ENCODE data around the gene OR6K6.

The OR6K6 gene, protein sequence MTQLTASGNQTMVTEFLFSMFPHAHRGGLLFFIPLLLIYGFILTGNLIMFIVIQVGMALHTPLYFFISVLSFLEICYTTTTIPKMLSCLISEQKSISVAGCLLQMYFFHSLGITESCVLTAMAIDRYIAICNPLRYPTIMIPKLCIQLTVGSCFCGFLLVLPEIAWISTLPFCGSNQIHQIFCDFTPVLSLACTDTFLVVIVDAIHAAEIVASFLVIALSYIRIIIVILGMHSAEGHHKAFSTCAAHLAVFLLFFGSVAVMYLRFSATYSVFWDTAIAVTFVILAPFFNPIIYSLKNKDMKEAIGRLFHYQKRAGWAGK

GRCh38 chr1:158754420-158754819, at the start of gene OR6K6:
Gene OR6K6 (plus strand): TSS chr1:158754720. CDS start chr1:158754888, 168 bp downstream.
- DNase-seq = no peak

DNA sequence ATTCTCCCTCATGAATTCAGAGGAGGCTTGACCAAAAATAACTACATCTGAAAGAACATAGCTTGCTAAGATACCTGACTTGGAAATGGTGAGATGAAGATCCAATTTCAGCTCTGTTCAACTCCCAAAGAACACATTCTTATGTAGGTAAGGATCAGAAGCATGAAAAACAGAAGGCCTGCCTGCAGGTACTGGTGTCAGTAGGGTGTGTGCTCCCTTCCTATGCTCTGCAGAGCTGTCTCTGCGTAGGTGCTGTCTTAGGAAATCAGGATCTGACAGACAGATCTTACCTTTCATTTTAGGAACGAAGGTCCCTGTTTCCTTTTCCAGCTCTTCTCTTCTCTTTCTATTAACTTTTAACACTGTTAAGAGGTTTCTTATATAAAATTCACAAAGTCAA, 48.4 kb upstream of the OR6K6 start:
- DNase-seq = no peak

DNA sequence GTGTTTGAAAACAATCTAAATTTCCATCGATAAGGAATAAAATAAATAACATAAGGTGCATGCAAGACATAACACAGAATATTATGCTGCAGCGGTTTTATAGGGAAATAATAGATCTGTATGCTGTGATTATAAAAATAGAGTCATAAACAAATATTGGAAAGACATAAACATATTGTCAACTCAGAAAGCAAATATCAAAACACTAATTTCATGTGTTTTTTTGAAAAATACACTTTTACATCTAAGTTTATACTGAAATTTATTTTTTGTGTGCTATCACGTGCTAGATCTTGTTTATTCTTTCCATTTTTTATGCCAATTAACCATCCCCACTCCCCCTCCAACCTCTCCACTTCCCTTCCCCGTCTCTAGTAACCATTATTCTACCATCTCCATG, 43.4 kb upstream of the OR6K6 start:
- no peak for DNase-seq

- DNase-seq = no peak
Observed at GRCh38 chr1:158714754-158715153, 39.8 kb upstream of the OR6K6 start.

DNA sequence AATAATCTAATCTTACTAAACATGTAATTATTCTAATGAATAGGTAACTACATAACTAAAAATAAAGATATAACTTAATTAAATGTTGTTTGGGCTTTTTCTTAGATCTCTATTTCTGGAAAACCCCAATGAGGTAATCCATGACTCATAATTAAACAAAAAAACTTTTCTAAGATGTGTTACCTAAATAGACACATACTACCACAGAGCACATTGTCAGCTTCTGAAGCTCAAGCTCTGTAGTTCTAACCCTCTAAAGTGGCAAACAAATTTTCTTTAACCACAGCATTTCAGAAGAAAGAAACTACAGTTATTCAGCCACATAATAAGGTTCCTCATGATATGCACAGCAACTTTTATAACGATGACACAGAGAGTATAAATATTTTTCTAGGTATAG, 38.2 kb upstream of the OR6K6 start:
- no peak for DNase-seq

DNA sequence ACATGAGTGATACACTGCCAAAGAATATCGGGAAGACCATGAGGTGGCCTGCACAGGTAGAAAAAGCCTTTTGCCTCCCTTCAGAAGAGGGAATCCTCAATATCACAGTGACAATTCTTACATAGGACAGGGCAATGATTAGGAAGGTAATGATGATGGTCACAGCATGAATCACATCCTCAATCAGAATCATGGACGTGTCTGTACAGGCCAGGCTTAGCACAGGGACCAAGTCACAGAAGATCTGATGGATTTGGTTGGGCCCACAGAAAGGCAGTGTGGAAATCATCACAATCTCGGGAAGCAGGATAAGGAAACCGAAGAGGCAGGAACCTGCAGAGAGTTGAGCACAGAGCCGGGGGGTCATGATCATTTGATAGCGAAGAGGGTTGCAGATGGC, 37.2 kb upstream of the OR6K6 start:
- DNase-seq = no peak

- DNase-seq = no peak
Observed at GRCh38 chr1:158719664-158720063, 34.9 kb upstream of the OR6K6 start.

GRCh38 chr1:158720620-158721019, 33.9 kb upstream of the OR6K6 start, which contains the start of gene OR6K3:
Gene OR6K3 (minus strand): TSS chr1:158720720. CDS start chr1:158718115, 2,605 bp downstream.
- no peak for DNase-seq

- DNase-seq = no peak
Observed at GRCh38 chr1:158724442-158724841, 30.1 kb upstream of the OR6K6 start.

DNA sequence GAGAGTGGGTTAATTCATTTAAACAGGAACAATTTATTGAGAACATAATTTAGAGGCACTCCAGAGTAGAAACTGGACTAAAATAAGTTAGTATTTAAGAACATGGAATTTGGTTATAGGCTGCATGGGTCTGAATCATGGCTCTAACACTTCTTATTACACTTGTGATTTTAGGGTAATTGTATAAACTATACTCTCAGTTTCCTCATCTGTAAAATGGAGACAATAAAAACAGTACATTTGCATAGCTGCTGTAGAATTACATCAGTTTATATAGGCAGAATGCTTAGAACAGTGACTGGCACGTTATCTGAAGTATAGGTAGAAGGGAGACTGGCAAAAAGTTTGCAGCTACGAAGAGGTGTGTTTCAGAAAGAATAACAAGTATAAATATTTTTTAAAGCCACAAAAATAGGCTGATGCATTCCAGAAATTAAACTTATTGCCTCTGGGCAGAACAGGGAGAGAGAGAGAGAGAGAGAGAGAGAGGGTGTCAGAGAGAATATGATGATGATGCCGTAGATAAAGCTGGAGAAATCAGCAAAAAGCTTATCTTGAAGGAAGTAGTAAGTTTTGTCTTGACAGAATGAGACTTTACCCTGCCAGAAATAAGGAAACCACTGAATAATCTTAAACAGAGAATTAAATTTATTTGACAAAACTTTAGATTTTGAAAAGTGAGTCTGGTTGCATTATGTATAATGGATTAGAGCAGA, 25.9 kb upstream of the OR6K6 start:
- DNase-seq = no peak

DNA sequence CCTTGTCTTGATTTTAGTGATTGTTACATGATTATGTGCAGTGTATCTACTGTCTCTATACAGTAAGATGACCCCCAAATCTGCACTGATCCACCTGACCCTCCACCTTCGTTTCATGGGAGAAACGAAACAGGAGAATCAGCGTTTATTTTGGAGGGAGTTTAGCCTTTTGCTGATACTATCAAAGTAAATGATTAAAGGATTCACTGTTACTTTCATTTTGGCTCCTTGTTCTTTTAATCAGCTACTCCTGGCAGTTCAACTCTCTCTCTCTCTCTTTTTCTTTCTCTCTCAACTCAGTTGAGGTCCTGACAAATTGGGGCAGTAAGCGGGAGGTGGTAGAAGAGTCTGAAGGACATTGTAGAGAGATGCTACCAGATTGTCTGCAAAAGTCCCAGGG, 24.1 kb upstream of the OR6K6 start:
- no peak for DNase-seq

GRCh38 chr1:158731707-158732106, 22.8 kb upstream of the OR6K6 start:
- DNase-seq = no peak

- no peak for DNase-seq
Observed at GRCh38 chr1:158732524-158732923, 22.0 kb upstream of the OR6K6 start.

GRCh38 chr1:158735848-158736247, 18.7 kb upstream of the OR6K6 start:
- DNase-seq = no peak

DNA sequence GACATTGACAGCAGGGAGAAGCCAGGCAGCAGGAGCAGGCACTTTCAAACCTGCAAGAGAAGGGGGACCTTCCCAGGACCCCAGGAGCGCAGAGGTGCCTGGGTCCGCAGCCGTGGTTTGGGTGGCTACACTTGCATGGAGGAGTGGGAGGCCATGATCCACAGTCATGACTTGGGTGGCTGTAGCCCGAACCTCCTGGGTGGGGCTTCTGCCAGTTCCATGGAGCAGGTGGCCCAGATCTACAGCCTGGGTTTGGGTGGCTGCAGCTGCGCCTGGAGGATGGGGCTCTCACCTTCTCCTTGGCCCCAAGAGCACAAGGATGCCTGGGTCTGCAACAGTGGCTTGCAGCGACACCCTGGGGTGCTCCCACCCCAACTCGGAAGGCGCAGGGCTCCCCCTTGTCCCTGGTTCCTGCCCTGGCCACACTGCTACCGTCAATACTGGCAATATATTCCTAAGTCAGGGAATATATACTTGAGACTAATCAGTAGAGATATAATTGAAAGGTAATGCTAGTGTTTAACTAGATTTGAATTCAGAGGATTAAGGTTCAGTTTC, 2.3 kb upstream of the OR6K6 start:
- DNase-seq = no peak

GRCh38 chr1:158771950-158772866, 17.7 kb downstream of the OR6K6 start, which contains the start of gene OR6N1:
Gene OR6N1 (minus strand): TSS chr1:158772195. CDS start chr1:158766682, 5,513 bp downstream.
- no peak for DNase-seq

DNA sequence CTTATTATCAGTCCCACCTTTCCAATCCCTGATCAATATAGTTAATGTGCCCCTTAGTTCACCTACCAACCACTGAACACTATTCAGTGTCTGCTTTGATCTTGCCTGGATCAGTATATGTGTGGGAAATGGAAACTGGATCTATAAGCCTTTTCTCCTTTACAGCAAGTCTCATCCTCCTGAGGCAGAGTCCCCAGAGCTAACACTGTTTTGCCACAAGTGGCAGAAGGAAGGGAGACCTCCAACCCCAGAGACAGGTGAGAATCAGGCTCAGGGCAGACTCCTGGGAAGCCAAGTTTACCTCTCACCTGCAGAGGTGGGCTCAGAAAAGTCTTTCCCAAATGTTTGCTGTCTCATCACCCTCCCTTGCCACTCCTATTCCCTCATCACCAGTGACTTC, 26.6 kb downstream of the OR6K6 start, which contains the start of gene OR6N2:
Gene OR6N2 (minus strand): TSS at position 101 of the 400 bp plus-strand sequence. CDS start 3,569 bp downstream, outside the sequence.
- DNase-seq = no peak

DNA sequence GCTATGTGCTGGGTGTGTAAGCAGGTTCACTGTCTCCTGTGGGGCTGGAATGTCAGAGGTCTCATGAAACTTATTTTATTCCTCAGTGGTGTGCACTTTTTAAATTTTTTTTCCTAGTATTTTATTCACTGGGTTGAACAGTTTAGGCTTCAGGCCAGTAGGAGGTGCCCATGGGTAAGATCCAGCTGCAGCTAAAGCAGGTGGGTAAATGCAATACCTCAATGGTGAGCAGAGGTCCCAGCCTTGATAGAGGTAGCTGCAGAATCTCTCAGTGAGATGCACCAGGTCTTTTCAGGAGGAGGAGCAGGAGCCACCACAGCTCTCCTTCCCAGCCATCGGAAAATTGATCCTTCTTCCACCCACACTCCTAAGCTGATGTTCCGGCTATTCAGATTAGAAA, 39.1 kb downstream of the OR6K6 start:
- DNase-seq = no peak

- no peak for DNase-seq
Observed at GRCh38 chr1:158794247-158794646, 39.7 kb downstream of the OR6K6 start.

GRCh38 chr1:158798531-158798930, 44.0 kb downstream of the OR6K6 start:
- no peak for DNase-seq

- no peak for DNase-seq
Observed at GRCh38 chr1:158799689-158800088, 45.2 kb downstream of the OR6K6 start.

DNA sequence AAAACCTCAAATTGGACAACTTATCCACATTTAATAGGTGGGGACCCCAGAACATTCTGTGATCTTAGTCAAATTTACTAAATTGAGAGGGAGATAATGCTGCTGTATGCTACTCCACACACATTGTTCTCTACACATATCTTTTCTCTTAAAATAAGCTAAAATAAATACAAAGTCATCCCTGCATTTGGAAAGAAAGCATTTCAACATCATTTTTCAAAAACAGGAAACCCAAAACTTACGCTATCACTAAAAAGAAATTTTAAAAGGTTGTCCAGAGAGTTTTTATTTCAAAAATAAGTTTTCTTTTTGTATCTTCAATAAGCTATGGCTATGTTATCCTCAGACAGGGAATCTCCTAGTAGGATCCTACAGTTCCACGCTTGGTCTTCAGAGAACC, 46.0 kb downstream of the OR6K6 start:
- no peak for DNase-seq

DNA sequence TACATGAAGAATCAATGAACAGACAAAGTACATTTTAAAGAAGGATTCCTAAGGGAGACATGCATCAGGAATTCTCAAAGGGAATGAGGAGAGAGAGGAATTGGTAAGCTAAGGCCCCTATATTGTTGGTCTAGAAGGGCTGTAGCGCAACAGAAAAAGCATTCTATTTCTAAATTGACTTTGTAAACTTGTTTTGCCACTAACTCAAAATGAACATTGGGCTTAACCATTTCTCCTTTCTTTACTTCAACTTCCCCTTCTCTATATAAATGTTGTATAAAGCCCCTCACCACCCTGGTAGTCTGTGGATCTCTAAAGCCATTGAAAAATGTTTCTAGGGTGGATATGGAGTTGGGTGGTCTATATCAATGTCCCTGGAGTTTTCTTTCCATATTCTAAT, 46.9 kb downstream of the OR6K6 start:
- DNase-seq = no peak

All from NCI-H446 (cell line).